ENCODE results near the gene PPP1R36. TPM values are rescaled to one million over a fixed set of nuclear protein-coding genes. Genes with fewer than 3 reads are reported as not detected.

Gene PPP1R36
- total and polyA plus RNA-seq, 2 of the 13 experiments (the other 11 are each of a cell fraction or from before 2014, with no cell fraction given), result 0.11 to 0.17 TPM

- TF ChIP-seq ZNF7 (CRISPR knock-in tag; IDR thresholded peaks at IDR 0.05) (no peak), KMT2B (CRISPR knock-in tag; IDR thresholded peaks at IDR 0.05) (peak; percentile 44; the same call in 1 of the 2 replicates), ZNF17 (CRISPR knock-in tag; IDR thresholded peaks at IDR 0.05) (no peak), TGIF2 (CRISPR knock-in tag; IDR thresholded peaks at IDR 0.05) (no peak), HOXA3 (CRISPR knock-in tag; IDR thresholded peaks at IDR 0.05) (0 out of 2 replicates have a peak, but pooled peaks have one; percentile 9), ETV6 (CRISPR knock-in tag; conservative IDR thresholded peaks at IDR 0.05) (peak; percentile 19; the same call in 1 of the 2 replicates), POLR2AphosphoS5 (IDR thresholded peaks at IDR 0.05; ENCODE audit: low read depth, low read length) (peak; percentile 50), HES4 (CRISPR knock-in tag; IDR thresholded peaks at IDR 0.05; ENCODE audit: borderline replicate concordance) (peak; percentile 25; the same call in 1 of the 2 replicates), ZNF746 (CRISPR knock-in tag; IDR thresholded peaks at IDR 0.05) (peak; percentile 64), ZNF430 (CRISPR knock-in tag; IDR thresholded peaks at IDR 0.05) (no peak), HDAC1 (CRISPR knock-in tag; IDR thresholded peaks at IDR 0.05) (0 out of 2 replicates have a peak, but pooled peaks have one; percentile 22), ZFP1 (CRISPR knock-in tag; IDR thresholded peaks at IDR 0.05) (no peak), ZNF10 (CRISPR knock-in tag; IDR thresholded peaks at IDR 0.05; ENCODE audit: borderline replicate concordance, low read depth) (no peak), CEBPB (IDR thresholded peaks at IDR 0.05; ENCODE audit: borderline replicate concordance, low read depth, low read length) (peak; percentile 47; the same call in 1 of the 2 replicates), RBM39 (IDR thresholded peaks at IDR 0.05; ENCODE audit: low read depth, low read length, poor library complexity, severe bottlenecking) (peak; percentile 43), U2AF1 (optimal IDR thresholded peaks at IDR 0.05; ENCODE audit: low read depth, low read length) (peak; percentile 37), ZNF547 (CRISPR knock-in tag; IDR thresholded peaks at IDR 0.05) (peak; percentile 17; the same call in 1 of the 2 replicates), ZFP36L2 (CRISPR knock-in tag; IDR thresholded peaks at IDR 0.05) (no peak), CREB1 (IDR thresholded peaks at IDR 0.05) (no peak), CREB1 (CRISPR knock-in tag; IDR thresholded peaks at IDR 0.05) (no peak), XBP1 (CRISPR knock-in tag; IDR thresholded peaks at IDR 0.05) (no peak), ZBTB4 (CRISPR knock-in tag; IDR thresholded peaks at IDR 0.05; ENCODE audit: borderline replicate concordance) (no peak)
- TF ChIP-seq, protein P1, sequence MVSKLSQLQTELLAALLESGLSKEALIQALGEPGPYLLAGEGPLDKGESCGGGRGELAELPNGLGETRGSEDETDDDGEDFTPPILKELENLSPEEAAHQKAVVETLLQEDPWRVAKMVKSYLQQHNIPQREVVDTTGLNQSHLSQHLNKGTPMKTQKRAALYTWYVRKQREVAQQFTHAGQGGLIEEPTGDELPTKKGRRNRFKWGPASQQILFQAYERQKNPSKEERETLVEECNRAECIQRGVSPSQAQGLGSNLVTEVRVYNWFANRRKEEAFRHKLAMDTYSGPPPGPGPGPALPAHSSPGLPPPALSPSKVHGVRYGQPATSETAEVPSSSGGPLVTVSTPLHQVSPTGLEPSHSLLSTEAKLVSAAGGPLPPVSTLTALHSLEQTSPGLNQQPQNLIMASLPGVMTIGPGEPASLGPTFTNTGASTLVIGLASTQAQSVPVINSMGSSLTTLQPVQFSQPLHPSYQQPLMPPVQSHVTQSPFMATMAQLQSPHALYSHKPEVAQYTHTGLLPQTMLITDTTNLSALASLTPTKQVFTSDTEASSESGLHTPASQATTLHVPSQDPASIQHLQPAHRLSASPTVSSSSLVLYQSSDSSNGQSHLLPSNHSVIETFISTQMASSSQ (IDR thresholded peaks at IDR 0.05; ENCODE audit: low read depth), result no peak
- TF ChIP-seq, protein P1 (CRISPR knock-in tag; IDR thresholded peaks at IDR 0.05; ENCODE audit: borderline replicate concordance), result no peak
- TF ChIP-seq, protein P2, sequence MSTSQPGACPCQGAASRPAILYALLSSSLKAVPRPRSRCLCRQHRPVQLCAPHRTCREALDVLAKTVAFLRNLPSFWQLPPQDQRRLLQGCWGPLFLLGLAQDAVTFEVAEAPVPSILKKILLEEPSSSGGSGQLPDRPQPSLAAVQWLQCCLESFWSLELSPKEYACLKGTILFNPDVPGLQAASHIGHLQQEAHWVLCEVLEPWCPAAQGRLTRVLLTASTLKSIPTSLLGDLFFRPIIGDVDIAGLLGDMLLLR (CRISPR knock-in tag; IDR thresholded peaks at IDR 0.05), result no peak; the same call in 1 of the 2 replicates
These were observed 45.4 kb upstream of the PPP1R36 start, which contains the start of gene ZBTB1 (continued) for GRCh38 chr14:64504310-64504896.

Data from HepG2 (cell line).